RWPE2 (cell line): ENCODE results near the gene TMEM38B.
"Not testable (repeated sequence)": the region's sequence is repeated elsewhere in the genome, so short reads cannot be mapped to it uniquely, and the experiment has no call there.

Experiments used
- ATAC-seq: fragments of 200-7000 bp; cut with Tn5 transposase; 3 replicates; pipeline ENCODE4 v1.9.1; 2021; ENCODE audit warnings: low read depth
- DNase-seq: peaks from one replicate; pipeline ENCODE4 v3.0.0-alpha.2; 2020; ENCODE audit warnings: low spot score
- H3K27ac ChIP-seq: fragments of 450-650 bp; 2 replicates; pipeline ENCODE4 v1.5.1; 2017; ENCODE audit warnings: mild to moderate bottlenecking; ENCODE audit not compliant: poor library complexity, severe bottlenecking
- H3K27me3 ChIP-seq: fragments of 250-450 bp; sonication (Bioruptor Pico); 2 replicates; pipeline ENCODE4 v1.5.1; 2021; ENCODE audit warnings: mild to moderate bottlenecking, moderate library complexity; ENCODE audit not compliant: insufficient read depth, poor library complexity, severe bottlenecking
- H3K36me3 ChIP-seq: fragments of 250-450 bp; sonication (Bioruptor Pico); 2 replicates; pipeline ENCODE4 v1.5.1; 2020; ENCODE audit warnings: low read depth, mild to moderate bottlenecking, moderate library complexity
- H3K4me1 ChIP-seq: fragments of 250-450 bp; sonication (Bioruptor Pico); 2 replicates; pipeline ENCODE4 v1.5.1; 2021; ENCODE audit warnings: mild to moderate bottlenecking, moderate library complexity; ENCODE audit not compliant: insufficient read depth, poor library complexity, severe bottlenecking
- H3K4me3 ChIP-seq: fragments of 250-450 bp; sonication (Bioruptor Pico); 2 replicates; pipeline ENCODE4 v1.5.1; 2021; ENCODE audit warnings: mild to moderate bottlenecking, moderate library complexity; ENCODE audit not compliant: severe bottlenecking
- H3K9me3 ChIP-seq: fragments of 250-450 bp; sonication (Bioruptor Pico); 2 replicates; pipeline ENCODE4 v1.5.1; 2021; ENCODE audit warnings: mild to moderate bottlenecking, moderate library complexity; ENCODE audit not compliant: severe bottlenecking
- CTCF ChIP-seq: fragments of 450-650 bp; IDR thresholded peaks from one replicate; pipeline ENCODE4 v1.5.1; 2017; ENCODE audit warnings: mild to moderate bottlenecking, moderate library complexity; ENCODE audit not compliant: poor library complexity, severe bottlenecking

Gene TMEM38B

GRCh38 chr9:105698348-105698870, 4.1 kb downstream of the TMEM38B start:
- Histone ChIP-seq H3K27me3 (no peaks in the 10 kb centered on the region), H3K4me1 (peaks cover 5% of the 10 kb centered on the region), H3K9me3 (no peaks in the 10 kb centered on the region), H3K4me3 (no peak overlapping the region), H3K36me3 (no peaks in the 10 kb centered on the region), H3K27ac (no peak overlapping the region)
- DNase-seq, result no peak
- no peak for ATAC-seq
- no peak for TF ChIP-seq CTCF

- no peak for TF ChIP-seq CTCF
- no peak overlapping the region for H3K27ac ChIP-seq
- H3K9me3 ChIP-seq, result no peaks in the 10 kb centered on the region
- DNase-seq (no peak), ATAC-seq (no peak)
- H3K4me3 ChIP-seq, result no peak overlapping the region
- peaks cover 3% of the 10 kb centered on the region for H3K4me1 ChIP-seq
- H3K36me3 ChIP-seq, result no peaks in the 10 kb centered on the region
- H3K27me3 ChIP-seq, result no peaks in the 10 kb centered on the region
Observed at GRCh38 chr9:105700668-105701067, 6.3 kb downstream of the TMEM38B start.

DNA sequence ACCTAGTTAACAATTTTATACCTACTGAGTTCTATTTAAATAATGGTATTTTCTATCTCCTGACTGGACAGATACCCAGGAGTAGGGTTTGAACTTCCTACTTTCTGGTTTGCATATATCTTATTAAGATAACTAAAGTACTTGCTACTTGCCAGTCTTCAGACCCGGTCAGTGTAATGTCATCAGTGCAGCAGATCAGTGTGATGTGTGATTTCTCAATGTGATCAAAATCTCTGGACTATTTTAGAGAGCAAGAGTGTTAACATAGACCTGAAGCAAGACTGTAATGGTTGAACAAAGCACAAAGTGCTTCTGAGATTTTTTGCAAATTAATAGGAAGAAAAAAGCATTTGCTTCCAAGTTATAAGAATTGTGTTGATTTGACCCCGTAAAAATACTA, 6.8 kb downstream of the TMEM38B start:
- H3K4me1 ChIP-seq, result no peaks in the 10 kb centered on the region
- no peaks in the 10 kb centered on the region for H3K36me3 ChIP-seq
- H3K27ac ChIP-seq, result no peak overlapping the region
- TF ChIP-seq CTCF, result no peak
- H3K27me3 ChIP-seq, result no peaks in the 10 kb centered on the region
- no peaks in the 10 kb centered on the region for H3K9me3 ChIP-seq
- no peak overlapping the region for H3K4me3 ChIP-seq
- no peak for ATAC-seq
- DNase-seq, result no peak

DNA sequence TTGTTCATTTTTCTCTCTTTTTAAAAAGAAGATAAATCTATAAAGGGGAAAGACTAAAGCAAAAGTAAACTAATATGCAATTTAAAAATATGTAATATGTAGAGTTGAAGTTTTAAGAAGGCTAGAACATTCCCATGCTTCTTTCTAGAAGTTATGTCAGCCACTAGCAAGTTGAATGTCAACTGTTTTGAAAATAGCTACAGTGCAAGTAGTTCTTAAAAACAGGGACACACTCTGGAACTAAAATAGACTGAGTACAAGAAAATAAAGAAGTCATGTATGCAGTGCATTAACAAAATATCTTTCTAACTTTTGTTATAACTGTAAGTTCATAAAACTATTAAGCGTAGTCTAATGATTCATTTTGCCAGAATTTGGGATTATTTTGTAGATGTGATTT, 7.9 kb downstream of the TMEM38B start:
- no peak for TF ChIP-seq CTCF

GRCh38 chr9:105703638-105704037, 9.3 kb downstream of the TMEM38B start:
- H3K4me1 ChIP-seq, H3K9me3 ChIP-seq, H3K36me3 ChIP-seq, DNase-seq, ATAC-seq, H3K4me3 ChIP-seq, H3K27me3 ChIP-seq, H3K27ac ChIP-seq: not testable (repeated sequence)

More for the DNA sequence above, 7.9 kb downstream of the TMEM38B start:
- Histone ChIP-seq H3K27ac (no peak overlapping the region), H3K4me1 (no peaks in the 10 kb centered on the region), H3K4me3 (no peak overlapping the region), H3K36me3 (no peaks in the 10 kb centered on the region), H3K27me3 (no peaks in the 10 kb centered on the region), H3K9me3 (no peaks in the 10 kb centered on the region)
- ATAC-seq (no peak), DNase-seq (no peak)
